Kasumi-1 (cell line): Measurements from ENCODE around the gene ADM.

Source experiments
- DNase-seq, 2 experiments: peaks; one replicate each; lab custom pipeline; 2025; lab: John Stamatoyannopoulos, UW

Gene ADM

DNA sequence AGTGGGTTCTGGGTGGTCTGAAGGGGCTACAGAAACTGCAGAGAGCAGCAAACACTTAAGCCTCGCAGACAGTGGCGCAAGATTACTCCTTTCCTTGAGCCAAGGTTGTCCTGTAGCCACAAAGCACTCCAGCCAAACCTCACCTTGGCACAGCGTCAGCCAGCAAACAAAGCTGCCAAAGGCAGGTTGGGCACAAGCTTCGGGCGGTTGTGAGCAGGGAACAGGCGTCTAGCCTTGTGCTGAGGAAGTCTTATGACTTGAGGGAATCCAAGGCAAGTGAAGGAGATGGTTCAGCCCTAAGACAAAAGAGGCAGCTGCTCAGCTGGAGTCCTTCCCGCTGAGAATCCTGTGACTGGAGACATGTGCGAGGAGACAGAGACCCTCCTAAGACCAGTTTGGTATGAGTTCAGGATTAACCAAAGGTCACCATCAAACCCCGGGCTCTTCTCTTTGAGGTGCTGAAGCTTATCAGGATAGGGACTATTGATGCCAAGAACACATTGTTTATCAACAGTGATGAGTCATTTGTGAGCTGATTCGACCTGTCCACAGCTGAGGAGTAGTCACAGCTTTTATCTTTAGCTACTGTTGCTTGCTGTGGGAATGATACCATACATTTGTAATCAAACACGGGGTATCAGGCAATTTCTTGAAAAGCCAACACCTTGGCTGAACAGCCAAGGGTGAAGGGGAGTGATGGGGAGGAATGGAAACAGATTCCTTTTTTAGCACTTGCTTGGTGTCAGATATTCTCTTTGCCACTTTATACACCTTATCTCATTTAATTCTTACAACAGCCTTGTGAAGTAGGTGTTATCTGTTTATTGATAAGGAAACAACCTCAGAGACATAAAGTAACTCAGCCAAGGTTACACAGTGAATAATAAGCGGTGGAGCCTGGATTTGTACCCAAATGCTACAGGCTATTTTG, 4.6 kb downstream of the ADM start:
- DNase-seq, result no peak

DNA sequence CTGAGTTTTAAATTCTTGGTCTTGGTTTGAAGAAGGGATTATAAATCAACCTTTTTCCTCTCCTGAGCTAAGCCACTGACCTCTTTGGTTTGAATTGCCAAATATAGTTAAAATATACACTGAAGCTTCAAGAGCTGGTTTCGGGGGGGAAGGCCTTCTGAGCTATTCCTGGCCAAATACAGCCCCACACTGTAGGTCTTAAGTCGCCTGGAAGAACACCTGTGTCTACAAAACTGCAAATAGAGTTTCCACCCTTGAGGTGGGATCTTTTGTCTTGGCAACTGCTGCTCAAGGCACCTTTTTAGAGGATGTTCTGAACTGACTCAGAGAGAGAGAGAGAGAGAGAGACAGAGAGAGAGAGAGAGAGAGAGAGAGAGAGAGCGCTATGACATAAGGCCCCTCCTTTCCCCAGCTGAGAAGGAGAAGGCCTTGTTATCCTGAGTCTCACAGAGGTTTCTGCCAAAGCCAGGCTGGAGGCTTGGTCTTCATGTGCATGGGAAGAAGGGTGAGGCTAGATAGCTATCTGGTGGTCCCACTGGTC, 5.5 kb downstream of the ADM start:
- DNase-seq, result no peak

DNA sequence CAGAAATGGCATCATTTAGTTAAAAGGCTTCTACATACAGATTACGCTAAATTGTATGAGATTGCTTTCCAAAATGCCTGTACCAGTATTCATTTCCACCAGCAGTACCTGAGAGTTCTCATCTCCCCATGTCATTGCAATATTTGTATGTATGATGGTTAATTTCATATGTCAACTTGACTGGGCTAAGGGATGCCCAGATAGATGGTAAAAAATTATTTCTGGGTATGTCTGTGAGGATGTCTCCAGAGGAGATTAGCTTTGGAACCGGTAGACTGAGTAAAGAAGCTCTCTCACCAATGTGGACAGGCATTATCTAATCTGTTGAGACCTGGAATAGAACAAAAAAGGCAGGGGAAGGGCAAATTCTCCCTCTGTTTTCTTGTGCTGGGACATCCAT, 6.9 kb downstream of the ADM start:
- DNase-seq, result no peak

DNA sequence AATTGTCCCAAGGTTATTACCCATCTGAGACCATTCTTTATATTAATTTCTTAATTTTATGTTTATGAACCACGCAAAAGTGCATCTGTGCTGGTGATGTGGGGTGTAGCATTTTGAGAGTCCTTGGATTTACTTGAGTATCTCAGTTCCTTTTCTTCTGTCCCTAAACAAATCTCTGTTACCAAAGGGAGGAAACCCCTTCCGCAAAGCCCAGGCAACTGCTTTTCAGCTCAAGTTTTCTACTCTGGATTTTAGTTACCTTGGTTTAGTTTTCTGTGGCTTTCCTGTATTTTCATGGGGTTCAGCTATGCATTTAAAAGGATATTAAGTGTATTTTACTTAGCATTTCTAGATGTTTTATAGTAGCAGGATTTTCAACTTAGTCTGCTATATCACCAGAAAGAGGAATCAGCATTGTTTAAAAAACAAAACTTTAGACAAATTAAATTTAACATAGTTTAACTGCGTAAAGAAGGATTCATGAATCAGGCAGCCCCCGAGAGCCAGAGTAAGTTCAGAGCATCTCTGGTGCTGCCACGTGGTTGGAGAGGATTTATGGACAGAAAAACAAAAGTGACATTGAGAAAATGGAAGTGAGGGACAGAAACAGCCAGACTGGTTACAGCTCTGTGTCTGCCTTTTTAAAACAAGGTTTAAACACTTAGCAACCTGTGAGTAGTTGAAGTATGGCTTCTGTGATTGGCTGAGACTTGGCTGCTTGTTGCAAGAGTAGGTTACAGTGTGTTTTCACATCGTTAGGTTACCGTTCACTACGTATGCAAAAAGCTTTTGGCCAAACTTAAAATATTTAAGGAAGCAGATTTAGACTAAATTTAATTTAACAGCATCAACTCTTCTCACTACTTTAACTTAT, 9.6 kb downstream of the ADM start:
- peak; percentile 69 to 70 for DNase-seq

DNA sequence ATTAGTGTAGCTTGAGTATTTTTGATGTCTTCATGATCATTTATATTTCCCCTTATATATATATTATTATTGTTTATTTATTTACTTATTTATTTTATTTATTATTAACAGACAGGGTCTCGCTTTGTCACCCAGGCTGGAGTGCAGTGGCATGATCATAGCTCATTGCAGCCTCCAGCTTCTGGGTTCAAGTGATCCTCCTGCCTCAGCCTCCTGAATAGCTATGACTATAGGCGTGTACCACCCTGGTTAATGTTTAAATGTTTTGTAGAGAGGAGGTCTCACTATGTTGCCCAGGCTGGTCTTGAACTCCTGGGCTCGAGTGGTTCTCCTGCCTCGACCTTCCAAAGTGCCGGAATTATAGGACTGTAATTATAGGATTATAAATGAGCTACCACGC, 10.2 kb downstream of the ADM start:
- no peak for DNase-seq

DNA sequence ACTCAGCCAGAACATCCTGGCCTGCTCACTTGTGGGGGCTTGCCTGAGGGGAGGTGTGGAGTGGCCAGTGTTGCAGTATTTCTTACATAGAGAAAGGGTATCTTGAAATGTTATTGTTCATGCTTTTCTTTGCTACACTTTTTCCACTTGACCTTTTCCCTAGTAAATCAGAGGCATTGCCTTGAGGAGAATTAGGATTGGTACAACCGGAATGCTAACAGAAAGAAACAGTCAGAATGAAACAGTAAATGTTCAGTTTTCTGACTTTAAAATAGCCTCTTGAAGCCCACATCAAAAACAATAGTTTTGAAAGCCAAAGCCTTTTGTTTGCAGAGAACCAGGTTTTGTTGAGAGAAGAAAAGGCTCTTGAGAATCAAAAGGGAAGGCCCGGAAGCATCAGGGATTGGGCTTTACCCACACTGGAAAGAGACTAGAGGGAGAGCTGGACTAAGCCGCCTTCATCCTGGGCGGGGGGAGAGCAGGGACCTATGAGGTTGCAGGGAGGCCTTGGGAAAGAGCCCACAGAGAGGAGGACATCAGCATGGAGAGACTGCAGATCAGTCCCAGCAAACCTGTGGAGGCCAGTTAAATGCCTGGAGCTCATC, 12.4 kb downstream of the ADM start:
- DNase-seq, result no peak

DNA sequence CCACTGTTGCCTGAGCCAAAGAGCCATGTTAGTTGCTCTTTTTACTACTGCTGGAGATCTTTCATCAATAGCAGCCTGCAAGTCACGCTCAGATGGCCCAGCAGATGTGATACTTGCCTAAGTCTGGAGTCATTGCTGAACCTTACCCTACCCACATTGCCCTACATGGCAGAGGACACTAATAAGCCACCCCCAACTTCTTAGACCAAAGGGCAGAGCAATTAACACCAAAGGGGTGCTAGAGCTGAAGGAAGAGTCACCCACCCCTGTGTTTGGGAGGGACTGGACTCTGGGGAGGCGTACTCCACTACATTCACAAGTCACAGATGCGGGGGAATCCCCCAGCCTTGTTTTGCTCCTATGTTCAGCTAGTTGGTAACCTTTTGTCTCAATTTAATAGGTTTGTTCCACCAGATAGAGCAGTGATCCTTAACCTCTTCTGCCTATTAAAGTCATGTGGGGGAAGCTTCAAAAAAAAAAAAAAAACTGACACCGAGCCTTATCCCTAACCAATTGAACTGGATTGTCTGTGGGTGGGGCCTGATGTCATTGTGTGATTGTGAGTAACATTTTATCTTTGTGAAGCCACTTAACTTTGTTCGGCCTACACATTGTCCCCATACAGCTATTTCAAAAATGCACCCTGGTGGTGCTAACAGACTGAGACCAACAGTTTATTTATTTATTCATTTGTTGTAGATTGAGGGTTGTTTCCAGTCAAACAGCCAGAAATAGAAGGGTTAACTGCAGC, 13.1 kb downstream of the ADM start:
- no peak for DNase-seq

DNA sequence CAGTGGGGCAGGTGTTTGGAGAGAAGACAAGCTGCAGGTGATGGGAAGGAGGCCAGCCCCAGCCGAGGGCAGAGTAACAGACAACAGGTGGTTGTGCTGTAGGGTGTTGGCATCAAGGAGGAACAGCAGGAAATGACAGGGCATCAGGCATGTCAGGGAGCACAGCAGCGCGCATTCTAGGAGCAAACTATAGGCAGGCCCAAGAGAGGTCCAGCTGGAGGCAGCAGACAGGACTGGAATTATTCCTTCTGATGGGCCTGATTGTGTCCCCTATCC, 13.6 kb downstream of the ADM start:
- DNase-seq, result no peak

DNA sequence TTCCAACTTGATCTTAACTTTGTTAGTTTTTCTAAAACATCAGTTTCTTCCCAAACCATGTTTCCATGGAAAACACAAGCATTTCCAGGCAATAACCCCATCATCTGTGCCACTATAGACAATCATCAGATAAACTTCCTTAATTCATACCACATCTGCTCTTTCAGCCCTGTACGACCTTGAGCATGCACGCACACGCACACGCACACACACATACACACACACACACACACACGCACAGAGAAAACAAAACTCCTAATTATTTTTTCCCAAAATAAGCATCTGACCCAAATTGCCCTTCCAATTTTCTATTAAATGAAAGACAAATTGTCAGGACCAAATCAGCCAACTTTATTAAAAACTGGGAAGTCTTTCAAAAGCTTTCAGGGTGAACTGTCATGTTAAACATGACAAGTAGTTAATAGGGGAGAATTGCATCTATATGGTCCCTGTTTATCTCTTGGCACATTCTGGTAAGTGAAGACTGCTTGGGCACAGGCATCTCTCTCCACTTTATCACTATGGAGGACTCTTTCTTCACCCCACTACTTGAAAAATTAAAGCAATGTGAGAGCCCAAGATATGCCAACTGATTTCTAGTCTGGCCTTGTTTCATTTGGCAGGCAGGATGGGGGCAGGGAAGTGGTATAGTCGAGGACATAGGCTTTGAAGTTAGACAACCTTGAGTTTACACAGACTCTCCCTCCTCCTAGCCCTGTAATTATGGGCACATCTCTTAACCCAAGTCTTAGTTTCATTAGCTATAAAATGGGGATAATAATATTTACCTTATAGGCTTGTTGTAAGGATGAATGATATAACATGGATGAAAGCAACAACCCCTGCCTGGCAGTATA, 15.1 kb downstream of the ADM start:
- no peak for DNase-seq

DNA sequence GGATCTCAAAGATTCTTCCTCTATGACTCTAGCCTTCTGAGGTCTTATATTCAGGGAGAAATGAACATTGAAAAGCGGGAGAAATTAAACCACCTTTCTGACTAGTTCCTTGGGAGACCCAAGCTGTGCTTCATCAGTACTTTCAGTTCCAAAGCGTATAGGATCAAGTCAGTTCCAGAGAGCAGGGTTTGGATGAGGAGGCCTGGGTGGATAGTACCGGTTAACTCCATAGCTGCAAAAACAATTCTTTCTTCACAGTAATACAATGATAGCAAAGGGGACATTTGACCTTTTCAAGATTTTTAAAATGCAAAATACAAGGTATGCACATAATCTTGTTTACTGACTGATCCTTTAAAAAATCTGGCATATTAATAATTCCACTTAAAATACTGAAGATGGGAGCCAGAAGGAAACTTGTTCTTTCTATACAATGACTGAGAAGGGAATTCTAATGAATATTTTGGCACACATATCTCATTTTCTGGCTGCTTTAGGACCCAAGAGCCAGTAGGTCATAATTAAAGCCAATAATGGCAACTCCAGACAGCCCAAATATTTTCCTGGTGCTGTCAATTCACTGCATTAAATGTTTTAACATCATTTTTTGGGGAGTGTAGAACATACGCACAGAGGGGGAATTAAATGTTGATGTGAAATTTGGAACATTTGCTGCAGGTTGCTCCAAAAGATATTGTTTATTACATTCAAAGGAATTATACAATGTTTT, 16.0 kb downstream of the ADM start:
- DNase-seq, result no peak

DNA sequence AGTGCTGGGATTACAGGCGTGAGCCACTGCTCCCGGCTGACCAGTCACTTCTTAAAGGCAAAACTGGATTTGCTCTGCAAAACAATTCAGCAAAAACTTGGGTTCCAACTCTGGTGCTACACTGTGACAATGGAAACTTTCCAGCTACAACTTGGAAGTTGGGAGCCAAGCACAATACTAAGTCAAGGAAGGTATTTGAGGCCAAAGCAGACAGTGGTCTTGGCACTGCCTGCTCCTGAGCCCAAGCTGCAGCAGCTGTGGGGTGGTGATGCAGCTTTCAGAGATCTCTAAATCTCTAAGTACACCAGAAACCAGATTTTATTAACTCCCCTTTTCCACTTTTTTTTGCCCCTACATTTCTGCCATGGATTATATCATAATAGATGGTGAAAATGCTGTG, 17.5 kb downstream of the ADM start:
- no peak for DNase-seq

DNA sequence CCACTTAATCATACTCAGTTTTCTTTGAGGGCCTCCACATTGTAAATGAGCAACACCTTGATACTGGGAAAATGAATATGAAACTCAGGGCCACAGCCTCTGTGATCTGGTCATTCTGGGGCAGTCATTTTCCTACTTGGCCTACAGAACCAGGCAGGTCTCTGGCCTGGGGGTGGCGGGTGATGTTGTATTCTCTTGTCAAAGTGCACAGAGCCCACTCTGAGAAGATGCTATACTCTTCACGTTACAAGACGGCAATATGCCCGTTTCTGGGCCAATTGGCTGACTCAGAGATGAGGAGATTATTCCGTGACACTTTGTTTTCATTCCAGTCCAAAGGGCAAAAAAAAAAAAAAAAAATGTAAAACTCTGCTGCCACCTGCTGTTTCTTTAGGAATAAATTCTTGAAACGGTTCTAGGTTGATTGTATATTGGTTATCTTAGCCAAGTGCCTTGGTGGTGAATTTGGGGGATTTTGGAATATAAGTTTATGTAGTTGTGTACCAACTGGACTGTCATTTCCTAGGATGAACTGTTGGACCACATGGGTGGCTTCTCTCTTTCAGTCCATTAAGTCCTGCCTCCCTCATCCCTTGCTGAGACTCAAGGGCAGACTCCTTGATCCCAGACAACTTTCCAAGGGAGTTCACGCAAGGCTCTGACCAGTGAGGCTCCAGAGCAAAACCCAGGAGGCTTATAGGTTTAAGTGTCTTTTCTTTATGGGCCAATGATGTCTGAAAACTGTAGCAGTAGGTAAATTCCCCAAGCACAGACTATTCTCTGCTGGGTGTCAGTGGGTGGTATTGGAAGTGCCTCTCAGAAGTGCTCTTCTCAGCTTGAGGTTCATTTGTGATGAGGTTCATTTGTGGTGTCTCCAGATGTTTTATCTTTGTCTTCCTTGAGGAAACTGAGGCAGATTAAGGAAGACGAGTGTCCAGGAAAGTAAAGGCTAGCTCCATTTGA, 18.2 kb downstream of the ADM start:
- peak; percentile 62 to 81 for DNase-seq

DNA sequence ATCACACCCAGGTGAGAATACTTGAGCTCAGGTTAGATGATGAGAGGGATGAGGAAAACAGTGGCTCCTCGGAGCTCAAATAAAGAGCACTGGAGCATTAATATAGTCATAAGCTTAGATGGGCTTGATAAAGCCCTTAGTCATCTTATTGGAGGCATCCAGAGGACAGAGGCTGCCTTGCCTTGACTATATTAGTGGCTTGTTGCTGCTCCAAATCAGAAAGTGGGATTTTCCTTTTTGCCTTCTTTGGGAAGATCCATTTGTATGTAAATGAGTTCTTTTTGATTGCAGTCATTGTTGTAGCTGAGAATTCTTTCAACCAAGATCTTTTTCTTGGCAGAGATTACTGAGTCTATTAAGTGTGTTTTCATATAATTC, 18.9 kb downstream of the ADM start:
- no peak for DNase-seq

DNA sequence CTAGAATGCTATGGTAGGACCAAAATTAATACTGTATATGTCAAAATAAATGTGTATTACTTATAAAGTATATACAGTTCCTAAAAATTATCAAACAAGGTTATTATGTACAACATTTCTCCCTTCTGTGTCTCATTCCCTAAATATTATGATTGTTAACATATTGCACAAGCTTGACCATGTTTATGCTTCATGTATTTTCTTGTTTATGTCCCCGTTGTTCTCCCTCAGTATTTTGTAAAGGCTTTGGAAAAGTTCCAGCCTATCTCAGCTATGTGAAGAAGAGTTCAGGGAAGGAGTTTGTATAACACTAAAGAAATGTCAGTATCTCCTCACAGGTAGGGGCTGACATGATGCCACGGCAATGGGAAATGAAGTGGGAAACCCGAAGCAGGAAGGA, 19.6 kb downstream of the ADM start:
- no peak for DNase-seq

DNA sequence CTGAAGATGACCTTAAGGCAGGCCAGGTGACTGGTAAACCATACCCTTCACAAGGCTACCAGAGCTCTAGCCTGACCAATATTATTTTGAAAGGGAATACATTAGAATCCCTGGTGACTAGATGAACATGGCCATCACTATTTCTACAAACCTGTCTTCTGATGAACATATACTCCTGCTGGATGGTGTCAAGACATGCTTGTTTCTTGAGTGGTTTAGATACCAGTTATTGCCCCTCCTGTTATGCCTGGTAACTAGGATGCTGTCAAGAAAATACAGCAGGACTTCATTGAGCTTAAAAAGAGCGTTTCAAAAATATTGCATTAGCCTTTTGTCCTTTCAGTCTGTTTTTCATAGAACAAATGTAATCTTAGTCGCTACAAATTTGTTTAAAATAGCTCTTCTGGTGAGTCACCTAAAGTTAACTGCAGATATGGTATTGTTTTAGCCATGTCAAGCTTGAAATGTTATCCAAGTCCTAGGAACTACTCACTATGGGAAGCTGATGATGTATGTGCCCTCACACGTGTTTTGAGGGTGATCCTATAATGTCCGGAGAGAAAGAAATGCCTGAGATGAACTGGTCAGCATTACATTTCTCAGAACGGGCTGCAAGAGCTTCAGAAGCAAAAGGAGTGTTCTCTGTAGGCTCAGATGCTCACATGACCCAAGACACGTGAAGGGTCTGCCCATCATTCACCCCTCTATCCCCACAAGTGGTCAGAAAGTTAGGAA, 20.6 kb downstream of the ADM start:
- no peak for DNase-seq

DNA sequence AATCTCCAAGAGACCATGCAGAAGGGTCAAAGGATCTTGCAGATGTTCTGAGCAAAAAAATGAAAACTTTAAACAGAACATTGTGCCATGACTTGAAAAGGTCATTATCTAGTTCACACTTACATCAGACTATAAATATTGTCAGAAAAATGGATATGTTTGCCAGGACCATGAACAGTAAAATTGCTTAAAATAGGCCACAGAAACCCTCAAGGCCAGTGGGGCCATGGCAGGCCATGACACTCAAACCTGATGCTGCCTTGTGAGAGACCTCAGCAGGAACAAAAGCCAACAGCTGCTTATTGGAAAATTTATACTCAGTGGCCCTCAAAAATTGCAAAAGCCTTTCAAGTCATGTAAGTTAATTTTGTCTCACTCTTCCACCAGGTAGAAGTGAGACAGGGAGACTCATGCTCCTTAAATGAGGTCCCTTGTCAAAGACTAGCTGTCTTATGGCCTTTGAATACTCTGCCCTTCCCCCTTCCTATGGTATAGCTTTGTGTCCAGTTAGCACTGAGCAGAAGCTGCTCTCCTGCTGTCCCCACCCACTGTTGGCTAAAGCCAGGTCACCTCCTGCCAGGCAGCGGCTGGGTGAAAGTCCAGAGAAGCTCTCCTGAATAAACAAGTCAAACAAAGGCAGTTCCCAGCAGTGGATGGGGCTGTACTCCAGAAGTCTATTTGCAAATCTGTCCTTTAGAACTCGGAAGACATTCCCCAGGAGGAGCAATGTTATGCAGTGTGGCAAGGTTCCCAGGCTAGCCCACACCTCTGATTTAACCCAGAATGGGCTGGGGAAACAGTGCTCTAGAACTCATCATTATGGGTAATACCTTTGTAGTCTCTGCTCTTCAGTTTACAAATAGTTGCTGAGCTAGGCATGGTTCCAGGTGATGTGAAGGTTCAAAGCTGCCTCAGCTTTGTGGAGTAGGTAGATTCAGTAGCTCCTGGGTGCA, 21.4 kb downstream of the ADM start:
- DNase-seq, result no peak

DNA sequence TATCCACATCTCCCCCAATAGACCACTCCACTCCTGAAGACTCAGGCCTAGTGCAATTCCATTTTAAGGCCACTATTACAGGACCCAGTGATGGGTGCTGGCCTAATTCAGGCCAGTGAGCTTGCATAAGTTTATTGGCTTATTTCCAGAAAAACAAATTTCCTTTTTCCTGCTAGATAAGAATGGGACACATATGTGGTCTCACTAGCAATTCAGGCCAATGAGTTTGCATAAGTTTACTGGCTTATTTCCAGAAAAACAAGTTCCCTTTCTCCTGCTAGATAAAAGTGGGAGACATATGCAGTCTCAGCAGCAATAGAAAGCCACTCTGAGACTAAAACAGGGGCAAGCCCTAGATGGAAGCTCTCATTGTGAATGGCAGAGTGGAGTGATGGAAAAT, 22.4 kb downstream of the ADM start:
- DNase-seq, result peak in 1 of 2 experiments; percentile 18
